Measurements from ENCODE around the gene PIM1. TPM values are rescaled to one million over a fixed set of nuclear protein-coding genes. Genes with fewer than 3 reads are reported as not detected.

The PIM1 gene
- total RNA-seq, 6 experiments from 2014 or later: 5.1 to 45.2 (median 13.0) TPM

DNA sequence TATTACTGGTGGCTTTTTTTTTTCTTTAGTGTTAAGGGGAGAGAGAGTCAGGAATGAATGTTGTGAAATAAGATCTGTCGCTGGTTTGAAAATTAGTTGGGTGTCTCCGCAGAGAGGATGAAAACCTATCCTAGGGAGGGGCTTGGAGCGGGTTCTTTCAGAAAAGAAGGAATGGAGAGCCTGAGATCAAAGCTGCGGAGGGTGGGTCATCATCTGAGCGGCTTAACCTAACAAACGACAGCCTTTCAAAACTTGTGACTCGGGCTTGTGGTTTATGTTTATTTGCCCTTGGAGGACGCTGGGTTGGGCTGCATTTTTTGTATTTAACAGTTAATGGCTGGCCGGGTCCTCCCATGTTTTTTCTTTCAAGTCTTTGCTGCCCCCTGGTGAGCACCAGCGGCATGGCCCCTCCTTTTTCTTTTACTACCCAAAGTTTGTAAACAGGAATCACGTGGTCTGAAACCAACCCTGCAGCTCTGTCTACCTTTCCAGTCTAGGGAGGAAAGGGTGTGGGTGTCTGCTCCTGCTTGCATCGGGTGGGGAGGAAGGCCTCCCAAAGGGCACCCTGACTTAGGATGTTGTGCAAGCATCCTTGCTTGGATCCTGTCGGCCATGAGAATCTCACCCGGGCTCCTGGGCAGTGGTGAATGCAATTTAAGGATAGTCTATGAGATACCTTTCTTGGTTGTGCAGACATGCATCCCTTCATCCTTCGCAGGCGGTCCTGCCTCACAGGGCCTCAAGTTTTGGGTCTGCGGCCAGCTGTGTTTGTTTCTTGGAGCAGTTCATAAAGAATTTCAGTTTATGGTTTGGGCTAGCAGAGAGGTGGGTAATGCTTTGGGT lies 2.2 kb downstream of the PIM1 start:
- no peaks in the 10 kb centered on the region for H3K9me3 ChIP-seq
- H3K27ac ChIP-seq: peak overlapping the region; percentile 77 to 96 (median 83)
- 6% methylated on average over 17 of the region's 17 CpGs for WGBS (ENCODE audit: insufficient coverage, low coverage, low lambda C conversion rate, missing lambda C conversion rate)
- TF ChIP-seq, protein P1, sequence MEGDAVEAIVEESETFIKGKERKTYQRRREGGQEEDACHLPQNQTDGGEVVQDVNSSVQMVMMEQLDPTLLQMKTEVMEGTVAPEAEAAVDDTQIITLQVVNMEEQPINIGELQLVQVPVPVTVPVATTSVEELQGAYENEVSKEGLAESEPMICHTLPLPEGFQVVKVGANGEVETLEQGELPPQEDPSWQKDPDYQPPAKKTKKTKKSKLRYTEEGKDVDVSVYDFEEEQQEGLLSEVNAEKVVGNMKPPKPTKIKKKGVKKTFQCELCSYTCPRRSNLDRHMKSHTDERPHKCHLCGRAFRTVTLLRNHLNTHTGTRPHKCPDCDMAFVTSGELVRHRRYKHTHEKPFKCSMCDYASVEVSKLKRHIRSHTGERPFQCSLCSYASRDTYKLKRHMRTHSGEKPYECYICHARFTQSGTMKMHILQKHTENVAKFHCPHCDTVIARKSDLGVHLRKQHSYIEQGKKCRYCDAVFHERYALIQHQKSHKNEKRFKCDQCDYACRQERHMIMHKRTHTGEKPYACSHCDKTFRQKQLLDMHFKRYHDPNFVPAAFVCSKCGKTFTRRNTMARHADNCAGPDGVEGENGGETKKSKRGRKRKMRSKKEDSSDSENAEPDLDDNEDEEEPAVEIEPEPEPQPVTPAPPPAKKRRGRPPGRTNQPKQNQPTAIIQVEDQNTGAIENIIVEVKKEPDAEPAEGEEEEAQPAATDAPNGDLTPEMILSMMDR (IDR thresholded peaks at IDR 0.05): peak; percentile 90 to 98 (median 96)
- TF ChIP-seq POLR2A (IDR thresholded peaks at IDR 0.05): peak; percentile 41
- peak; percentile 30 to 51 (median 50) for ATAC-seq
- H3K4me1 ChIP-seq: peaks cover 0 to 20% (median 10%) of the 10 kb centered on the region in 4 donors
- no peaks in the 10 kb centered on the region for H3K27me3 ChIP-seq
- intact Hi-C loops (cut with DNase I): loop anchor here (5.0 kb wide), 2 partner anchors 115 to 120 kb away; no protein-coding TSS in a partner anchor
- DNase-seq: peak; percentile 78 to 90 (median 87)
- peaks cover 11 to 32% (median 22%) of the 10 kb centered on the region in 4 donors for H3K36me3 ChIP-seq
- peak overlapping the region; percentile 79 to 92 (median 89) for H3K4me3 ChIP-seq

DNA sequence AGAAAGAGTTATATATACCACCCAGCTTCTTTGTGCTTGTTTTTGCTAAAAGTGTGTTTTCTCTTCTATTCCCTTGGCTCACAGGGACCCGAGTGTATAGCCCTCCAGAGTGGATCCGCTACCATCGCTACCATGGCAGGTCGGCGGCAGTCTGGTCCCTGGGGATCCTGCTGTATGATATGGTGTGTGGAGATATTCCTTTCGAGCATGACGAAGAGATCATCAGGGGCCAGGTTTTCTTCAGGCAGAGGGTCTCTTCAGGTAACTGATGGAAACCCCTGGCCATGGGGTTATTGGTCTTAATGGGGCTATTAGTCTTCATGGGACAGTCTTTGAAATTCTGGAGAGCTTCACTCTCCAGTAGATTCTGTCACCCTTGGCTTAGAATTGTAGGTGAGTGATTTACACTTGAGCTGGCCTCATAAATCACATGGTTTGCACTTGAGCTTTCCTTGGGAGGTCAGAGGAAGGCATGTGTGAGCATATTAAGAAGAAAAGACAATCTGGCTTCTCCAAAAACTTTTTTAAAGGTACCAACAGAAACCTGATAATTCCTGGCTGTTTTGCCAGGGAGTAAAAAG lies 3.0 kb downstream of the PIM1 start:
- H3K9me3 ChIP-seq: no peaks in the 10 kb centered on the region
- intact Hi-C loops (cut with DNase I): loop anchor here (5.0 kb wide), 2 partner anchors 116 to 121 kb away; no protein-coding TSS in a partner anchor
- H3K27me3 ChIP-seq: no peaks in the 10 kb centered on the region
- no peak for TF ChIP-seq POLR2A (IDR thresholded peaks at IDR 0.05)
- TF ChIP-seq, protein P1 (IDR thresholded peaks at IDR 0.05): no peak
- peaks cover 11 to 32% (median 22%) of the 10 kb centered on the region in 4 donors for H3K36me3 ChIP-seq
- peaks cover 0 to 20% (median 10%) of the 10 kb centered on the region in 4 donors for H3K4me1 ChIP-seq
- peak overlapping the region; percentile 6 to 89 (median 79) for H3K4me3 ChIP-seq
- H3K27ac ChIP-seq: peak overlapping the region in 2 of 3 donors; percentile 83 to 96
- DNase-seq: no peak
- no peak for ATAC-seq
- whole genome bisulfite sequencing (ENCODE audit: insufficient coverage, low coverage, low lambda C conversion rate, missing lambda C conversion rate): 75% methylated on average over 7 of the region's 7 CpGs

DNA sequence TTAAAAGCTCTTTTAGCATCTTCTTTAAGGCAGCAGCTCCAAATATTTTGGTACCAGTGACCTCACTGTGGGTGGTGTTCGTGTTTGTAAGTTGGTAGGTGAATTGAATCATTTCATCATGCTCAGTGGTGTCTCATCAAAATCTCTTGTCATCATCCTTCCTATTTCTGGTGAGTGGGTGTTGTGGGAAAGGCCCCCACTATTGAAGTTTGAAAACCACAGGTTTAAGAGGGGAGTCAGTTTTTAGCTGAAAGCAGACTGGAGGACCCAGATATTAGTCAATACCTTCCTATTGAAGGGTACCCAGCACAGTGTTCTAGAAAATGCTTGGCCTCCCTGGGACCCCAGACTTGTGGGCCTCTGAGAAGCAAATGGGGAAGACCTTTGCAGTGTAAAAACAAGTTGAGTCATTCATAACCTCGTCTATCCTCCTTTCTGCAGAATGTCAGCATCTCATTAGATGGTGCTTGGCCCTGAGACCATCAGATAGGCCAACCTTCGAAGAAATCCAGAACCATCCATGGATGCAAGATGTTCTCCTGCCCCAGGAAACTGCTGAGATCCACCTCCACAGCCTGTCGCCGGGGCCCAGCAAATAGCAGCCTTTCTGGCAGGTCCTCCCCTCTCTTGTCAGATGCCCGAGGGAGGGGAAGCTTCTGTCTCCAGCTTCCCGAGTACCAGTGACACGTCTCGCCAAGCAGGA lies 3.7 kb downstream of the PIM1 start:
- Histone ChIP-seq H3K4me1 (peaks cover 0 to 19% (median 7%) of the 10 kb centered on the region in 4 donors), H3K4me3 (peak overlapping the region in 1 of 3 donors; percentile 89), H3K27ac (no peak overlapping the region), H3K27me3 (no peaks in the 10 kb centered on the region), H3K36me3 (peaks cover 11 to 32% (median 22%) of the 10 kb centered on the region in 4 donors), H3K9me3 (no peaks in the 10 kb centered on the region)
- DNase-seq (no peak), ATAC-seq (no peak)
- WGBS (ENCODE audit: insufficient coverage, low coverage, low lambda C conversion rate, missing lambda C conversion rate): 45% methylated on average over 2 of the region's 9 CpGs
- intact Hi-C loops (cut with DNase I): loop anchor here (5.0 kb wide), 2 partner anchors 116 to 121 kb away; no protein-coding TSS in a partner anchor
- TF ChIP-seq, protein P1 (IDR thresholded peaks at IDR 0.05): no peak
- TF ChIP-seq POLR2A (IDR thresholded peaks at IDR 0.05): no peak

DNA sequence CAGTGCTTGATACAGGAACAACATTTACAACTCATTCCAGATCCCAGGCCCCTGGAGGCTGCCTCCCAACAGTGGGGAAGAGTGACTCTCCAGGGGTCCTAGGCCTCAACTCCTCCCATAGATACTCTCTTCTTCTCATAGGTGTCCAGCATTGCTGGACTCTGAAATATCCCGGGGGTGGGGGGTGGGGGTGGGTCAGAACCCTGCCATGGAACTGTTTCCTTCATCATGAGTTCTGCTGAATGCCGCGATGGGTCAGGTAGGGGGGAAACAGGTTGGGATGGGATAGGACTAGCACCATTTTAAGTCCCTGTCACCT lies 4.2 kb downstream of the PIM1 start:
- Histone ChIP-seq H3K36me3 (peaks cover 11 to 32% (median 22%) of the 10 kb centered on the region in 4 donors), H3K9me3 (no peaks in the 10 kb centered on the region), H3K27ac (no peak overlapping the region), H3K4me1 (peaks cover 0 to 14% (median 5%) of the 10 kb centered on the region in 4 donors), H3K27me3 (no peaks in the 10 kb centered on the region), H3K4me3 (no peak overlapping the region)
- 59% methylated on average over 3 of the region's 3 CpGs for WGBS (ENCODE audit: insufficient coverage, low coverage, low lambda C conversion rate, missing lambda C conversion rate)
- no peak for DNase-seq
- intact Hi-C loops (cut with DNase I): loop anchor here (5.0 kb wide), 2 partner anchors 117 to 122 kb away; no protein-coding TSS in a partner anchor
- no peak for ATAC-seq
- TF ChIP-seq POLR2A (IDR thresholded peaks at IDR 0.05): no peak
- TF ChIP-seq, protein P1 (IDR thresholded peaks at IDR 0.05): no peak

Measured in right lobe of liver (tissue), 6 donors.